NCI-H748 (cell line): Measurements from ENCODE around the gene TSSC4.

Source experiments
- DNase-seq: peaks from one replicate; lab custom pipeline; 2025; ENCODE audit not compliant: unreplicated experiment; lab: John Stamatoyannopoulos, UW

Gene TSSC4

DNA sequence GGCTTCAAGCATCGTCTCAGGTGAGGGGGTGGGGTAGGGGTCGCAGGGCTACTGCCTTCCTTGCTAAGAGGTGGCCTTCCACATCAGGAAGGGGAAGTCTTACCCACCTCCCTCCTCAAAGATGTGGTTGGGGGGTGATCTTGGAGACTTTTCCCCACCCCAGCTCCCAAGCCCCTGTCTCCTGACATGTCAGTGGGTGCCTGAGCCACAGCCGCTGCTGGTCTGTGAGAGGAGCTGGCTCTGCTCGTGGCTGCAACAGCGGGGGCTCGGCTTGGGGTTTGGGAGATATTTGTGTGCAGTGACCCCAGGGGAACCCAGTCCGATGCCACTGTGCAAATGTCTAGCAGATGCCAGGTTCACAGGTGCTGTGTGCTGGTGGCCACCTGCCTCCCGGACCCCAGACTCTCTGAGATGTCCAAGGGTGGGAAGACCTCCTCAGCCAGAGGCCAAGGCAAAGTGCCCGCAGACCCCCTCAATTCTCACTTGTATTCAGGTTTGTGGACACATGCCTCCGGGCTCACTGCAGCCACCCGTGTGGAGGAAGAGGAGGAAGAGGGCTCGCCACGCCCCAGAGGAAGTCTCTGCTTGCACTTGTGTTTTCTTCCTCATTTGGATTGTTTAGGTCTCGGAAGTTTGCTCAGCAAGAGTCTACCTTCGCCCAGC, 46.2 kb downstream of the TSSC4 start:
- no peak for DNase-seq

DNA sequence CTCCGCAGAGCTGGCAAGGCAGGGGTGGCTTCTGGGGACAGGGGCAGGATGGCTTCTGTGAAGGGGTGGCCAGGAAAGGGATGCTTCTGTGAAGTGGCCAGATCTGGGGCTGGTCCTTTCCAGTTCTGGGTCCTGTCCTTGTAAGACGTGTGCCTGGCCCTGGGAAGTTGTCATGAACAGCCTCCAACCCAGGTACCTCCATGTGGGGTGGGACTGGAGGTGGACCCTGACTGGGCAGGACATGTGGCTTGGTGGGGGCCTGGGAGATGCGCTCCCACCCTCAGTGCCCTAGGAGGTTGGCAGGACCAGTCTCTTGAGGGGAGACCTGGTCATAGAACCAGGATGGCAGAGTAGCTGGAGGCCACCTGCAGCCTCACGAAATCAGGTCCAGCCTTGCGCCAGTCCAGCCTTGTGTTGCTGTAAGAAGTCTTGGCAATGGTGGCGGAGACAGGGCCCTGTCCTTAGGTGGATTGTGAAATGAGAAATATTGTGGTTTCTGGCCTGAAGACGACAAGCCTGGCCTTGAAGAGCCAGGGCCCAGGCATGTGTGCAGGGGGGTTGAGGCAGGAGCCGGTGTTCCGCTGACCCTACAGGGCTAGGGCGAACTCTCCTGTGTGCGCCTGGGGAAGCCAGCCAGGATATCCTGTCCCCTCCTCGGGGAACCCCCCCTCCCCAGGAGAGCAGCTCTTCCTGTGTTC, 46.9 kb downstream of the TSSC4 start:
- DNase-seq: no peak

DNA sequence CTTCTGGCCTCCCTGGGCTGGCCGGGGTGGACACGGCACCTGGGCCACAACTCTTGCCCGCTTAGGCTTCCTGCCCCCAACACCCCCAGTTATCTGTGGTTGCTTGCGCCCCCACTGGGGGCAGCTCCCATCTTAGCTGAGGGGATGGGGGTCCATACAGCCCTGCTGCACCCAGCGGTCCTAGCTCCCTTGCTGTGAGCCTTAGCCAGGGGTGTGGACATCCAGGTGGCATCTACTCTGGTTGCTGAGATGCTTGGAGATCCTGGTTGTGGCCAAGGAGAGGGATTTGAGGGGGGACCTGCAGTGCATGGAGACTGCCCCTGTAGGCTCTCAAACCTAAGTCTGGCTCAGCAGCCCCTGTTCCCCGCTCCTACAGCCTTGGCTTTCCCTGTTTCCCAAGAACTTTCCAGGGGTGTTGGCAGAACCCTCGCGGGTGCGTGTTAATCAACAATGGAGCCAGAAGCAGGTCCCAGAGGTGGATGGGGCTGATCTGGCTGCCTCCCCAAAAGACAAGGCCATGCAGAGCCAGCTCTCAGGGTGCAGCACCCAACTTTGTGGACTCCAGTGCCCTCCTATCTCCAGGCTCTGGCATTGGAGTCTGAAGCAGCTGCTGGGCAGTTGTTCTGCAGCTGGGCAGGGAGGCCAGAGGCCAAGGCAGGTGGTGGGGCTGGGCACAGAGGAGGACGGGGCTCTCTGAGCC, 47.6 kb downstream of the TSSC4 start:
- no peak for DNase-seq

DNA sequence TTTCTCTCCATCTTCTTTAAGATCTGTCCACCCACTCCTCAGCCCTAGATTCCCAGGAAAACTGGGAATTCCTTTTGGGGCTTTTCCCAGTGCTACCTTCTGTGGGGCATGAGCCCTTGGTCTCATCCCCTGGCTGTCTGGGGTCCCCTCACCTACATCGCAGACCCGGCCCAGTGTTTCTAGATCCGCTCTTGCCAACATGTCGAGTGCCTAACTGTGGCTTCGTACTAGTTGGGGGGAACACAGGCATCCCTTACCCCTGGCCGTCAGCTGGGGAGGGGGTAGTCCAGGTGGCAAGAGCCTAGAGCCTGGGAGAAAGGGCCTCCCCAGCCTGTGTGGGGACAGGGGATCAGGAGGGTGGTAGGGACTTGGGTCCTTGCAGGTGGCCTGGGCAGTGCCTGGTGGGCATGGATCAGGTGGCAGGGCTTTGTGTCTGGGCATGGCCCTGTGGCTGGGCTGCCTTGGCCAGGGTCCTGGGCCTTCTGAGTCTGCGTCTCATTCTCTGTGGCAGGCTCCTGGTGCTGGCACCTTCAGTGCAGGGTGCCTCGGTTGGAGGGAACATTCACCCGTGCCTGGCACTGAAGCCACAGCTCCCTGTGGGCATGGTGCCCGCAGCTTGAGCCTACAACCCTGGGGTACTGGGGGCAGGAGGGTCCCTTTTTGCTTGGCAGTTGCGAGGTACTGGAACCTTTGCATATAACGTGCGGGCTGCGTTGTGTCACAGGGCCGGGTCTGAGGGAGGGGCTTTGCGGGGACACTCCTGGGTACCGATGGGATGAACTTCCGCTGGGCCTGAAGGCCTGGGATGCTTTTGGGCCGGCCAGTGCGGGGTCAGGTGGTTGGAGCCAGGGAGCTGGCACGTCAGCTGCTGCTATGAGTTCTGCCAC, 48.4 kb downstream of the TSSC4 start:
- no peak for DNase-seq

DNA sequence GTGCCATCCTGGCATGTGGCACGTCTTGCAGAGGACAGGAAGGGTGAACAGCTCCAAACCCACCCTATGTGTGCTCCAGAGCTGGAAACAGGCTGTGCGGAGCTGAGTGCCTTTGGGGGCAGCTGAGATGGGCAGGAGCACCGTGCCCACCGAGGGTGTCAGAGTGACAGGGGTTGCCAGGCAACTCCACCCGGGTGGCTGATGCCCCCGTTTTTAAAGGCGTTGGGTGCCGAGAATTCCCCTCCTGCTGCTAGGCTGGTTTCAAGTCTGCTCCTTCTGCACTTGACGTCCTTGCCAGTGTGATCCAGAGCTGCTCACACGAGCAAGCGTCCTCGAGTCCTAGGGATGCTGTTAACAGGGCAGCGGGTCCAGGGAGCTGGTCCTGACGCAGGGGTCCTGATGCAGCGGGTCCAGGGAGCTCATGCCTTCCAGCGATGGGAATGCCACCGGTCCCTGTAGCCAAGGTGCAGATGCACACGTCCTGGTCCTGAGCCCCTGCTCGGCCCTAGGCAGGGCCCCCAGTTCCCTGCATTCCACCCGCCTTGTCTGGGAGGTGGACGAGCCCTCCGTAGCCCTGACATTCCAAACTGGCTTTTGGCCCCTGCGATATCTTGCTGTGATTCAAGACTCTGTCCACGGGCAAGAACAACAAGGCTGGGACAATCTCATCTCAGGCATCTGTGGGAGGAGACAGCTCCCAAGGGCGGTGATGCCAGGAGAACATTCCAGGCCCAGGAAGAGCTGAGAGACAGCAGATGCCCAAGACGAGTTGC, 49.2 kb downstream of the TSSC4 start:
- DNase-seq: no peak

DNA sequence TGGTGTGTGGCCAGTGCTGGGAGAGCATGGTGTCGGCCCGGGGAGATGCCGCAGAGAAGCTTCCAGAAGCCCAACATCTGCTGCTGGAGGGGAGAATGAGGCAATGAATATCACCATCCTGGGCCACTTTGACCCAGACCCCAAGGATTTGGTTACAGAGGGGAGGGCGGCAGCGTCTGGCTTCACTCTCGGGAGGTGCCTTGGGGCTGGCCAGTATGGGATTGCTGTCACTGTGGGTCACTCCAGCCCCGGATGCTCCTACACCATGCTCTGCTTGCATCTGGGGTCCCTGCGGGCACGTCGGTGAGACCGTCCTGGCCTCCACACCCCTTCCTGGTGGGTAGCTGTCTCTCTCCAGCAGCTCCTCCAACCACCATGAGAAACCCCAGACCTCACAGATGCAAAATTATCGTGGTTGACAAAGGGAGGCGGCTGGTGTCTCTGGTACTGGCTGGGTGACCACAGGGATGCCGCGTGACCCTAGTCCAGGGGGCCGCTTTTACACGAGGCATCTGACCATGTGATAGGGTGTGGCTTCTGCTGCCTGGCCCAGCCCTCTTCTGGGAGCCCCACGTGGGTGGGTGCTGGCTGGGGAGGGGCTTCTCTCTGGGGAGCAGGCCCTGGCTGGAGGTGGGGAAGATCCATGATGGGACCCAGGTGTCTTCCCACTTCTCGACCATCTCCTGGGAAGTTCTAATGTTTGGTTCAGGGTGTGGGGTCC, 49.9 kb downstream of the TSSC4 start:
- no peak for DNase-seq

DNA sequence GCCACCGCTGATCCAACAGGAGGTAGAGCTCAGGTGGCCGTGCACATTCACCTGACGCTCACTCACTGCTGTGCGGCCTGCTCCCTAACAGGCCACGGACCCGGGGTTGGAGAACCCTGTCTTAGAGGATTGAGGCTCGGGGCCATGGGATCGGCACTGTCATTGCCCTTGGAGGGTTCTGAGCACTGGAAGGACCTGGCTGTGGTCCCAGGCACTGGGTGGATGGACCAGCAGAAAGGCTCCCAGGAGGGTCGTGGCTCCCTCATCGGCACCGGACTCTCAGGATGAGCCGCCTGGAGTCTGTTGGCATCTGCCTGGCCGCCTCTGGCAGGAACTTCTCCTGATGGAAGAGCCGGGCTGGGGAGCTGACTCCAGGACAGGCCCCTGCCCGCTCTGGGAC, 50.8 kb downstream of the TSSC4 start:
- DNase-seq: no peak

DNA sequence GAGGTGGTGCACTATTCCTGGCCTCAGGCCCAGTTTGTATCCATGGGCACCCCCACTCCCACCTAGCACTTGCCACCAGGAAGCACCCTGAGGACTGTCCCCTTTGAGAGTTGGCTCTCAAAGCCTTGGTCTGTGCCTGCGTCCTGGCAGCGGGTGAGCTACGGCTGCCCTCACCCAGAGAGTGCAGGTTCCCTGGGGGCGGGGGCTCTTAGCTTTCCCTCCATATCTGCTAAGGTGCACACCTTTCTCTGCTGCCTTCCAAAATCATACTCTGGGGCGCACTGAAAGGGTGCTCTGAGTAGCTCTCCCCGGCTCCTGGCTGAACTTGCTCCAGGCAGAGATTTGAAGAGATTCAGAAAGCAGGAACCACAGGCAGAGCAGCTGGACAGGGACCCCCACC, 51.4 kb downstream of the TSSC4 start:
- DNase-seq: no peak

DNA sequence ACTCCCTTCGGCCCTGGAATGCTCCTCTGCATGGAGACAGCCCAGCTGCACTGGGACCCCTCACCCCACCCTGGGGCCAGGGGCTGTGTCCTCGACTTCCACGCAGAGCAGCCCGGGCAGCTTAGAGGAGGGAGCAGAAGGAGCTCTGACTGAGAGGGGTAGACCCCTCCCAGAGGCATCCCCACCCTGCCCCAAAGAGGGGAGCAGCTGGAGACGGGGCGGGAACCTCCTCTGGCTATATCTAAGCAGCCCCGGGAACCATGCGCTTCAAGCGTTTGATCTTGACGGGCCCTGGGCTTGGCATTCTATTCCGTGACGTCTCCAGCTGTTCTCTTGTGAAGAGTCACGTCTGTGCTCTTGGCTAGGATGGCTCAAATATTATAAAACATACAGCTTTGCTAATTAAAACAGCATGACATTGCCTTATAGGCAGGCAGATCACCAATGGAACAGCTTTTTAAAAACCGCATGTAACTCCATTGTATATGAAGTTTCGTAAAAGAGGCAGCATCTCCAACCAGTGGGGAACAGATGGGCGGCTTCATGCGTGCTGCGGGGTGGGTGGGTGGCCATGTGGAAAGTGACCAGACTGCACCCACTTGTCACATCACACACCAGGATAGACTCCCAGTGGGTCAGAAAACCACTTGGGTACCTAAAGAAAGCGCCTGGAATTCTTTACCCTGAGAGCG, 51.9 kb downstream of the TSSC4 start:
- DNase-seq: no peak

DNA sequence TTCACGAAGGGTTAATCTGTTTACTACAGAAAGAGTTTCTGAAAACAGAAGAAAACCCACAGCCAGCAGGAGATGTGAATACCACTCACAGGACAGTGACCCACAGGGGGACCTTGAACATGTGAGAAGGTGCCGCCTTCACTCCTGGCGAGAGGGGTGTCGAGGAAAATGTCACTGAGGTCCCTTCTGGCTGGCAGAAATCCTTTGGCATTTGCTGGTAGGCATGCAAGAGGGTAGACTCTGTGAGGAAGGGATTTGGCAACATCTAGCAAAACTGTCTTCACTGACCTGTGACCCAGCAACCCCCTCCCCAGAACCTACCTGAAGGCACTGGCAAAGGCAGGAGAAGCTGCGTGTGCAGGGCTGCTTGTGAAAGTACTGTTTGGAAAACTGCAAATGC, 52.9 kb downstream of the TSSC4 start:
- DNase-seq: no peak
